Chondrocyte (in vitro differentiated cells): Measurements from ENCODE around the gene SLC12A3. TPM values are rescaled to one million over a fixed set of nuclear protein-coding genes. Genes with fewer than 3 reads are reported as not detected.

ENCODE experiments used
- DNase-seq: peaks from one replicate; pipeline ENCODE4 v3.0.0; 2021; ENCODE audit warnings: mixed read lengths, low spot score
- H3K27ac Mint-ChIP-seq: one replicate; pipeline ENCODE4 v1.8.0; 2021; ENCODE audit warnings: mild to moderate bottlenecking, moderate library complexity, mixed read lengths; ENCODE audit not compliant: unreplicated experiment
- H3K27me3 Mint-ChIP-seq: 2 replicates; pipeline ENCODE4 v1.8.0; 2021; ENCODE audit warnings: low read depth, mixed read lengths
- H3K36me3 Mint-ChIP-seq: 2 replicates; pipeline ENCODE4 v1.8.0; 2021; ENCODE audit warnings: low read depth, mixed read lengths
- H3K4me1 Mint-ChIP-seq: 2 replicates; pipeline ENCODE4 v1.8.0; 2021; ENCODE audit warnings: low read depth, mild to moderate bottlenecking, mixed read lengths
- H3K4me3 Mint-ChIP-seq: one replicate; pipeline ENCODE4 v1.8.0; 2021; ENCODE audit warnings: mild to moderate bottlenecking, moderate library complexity, mixed read lengths; ENCODE audit not compliant: unreplicated experiment
- H3K9me3 Mint-ChIP-seq: 2 replicates; pipeline ENCODE4 v1.8.0; 2021; ENCODE audit warnings: low read depth, mixed read lengths
- total RNA-seq: library from RNA; stranded (reverse); gene quantifications from 3 replicates; pipeline ENCODE4 v1.2.1, GENCODE V29; 2021
- TF ChIP-seq, protein P1 (sequence below): fragments of 200-600 bp; sonication (generic); IDR thresholded peaks from 2 replicates; pipeline ENCODE4 v1.5.0; 2021; ENCODE audit warnings: antibody characterized with exemption, mild to moderate bottlenecking, moderate library complexity

Gene SLC12A3
- total RNA-seq, 1 donor from 2014 or later = not detected

DNA sequence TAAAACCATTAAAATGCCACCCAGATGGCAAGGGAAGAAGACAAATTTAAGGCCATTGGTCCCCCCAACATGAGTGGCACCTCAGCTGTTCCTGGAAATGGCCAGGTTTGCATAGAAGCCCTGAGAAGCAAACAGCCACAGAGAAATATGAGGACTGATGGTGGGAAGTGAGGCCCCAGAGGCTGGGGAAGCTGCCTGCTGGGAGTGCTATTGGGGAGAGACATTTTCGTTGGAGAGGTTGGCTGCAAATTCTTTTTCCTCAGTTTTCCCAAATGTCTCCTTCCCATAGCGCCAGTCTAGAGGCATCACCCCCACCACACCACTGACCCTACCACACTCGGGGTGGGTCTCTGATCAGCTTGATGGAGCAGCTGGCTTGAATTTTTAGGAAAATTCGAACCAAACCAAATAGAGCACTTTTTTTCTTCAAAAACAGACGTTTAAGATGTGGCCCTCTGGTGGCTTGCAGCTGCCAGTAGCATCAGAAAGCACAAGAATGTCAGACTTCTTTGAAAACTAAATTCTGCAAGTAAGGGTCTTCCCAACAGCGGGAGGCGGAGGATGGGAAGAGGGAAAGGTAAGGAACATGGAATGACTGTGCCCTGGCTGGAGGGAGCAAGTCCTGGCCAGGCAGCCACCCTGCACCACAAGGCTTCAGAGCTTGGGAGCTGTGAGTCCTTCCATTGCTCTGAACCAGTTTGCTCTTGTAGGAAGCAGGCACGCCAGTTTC, 13.2 kb upstream of the SLC12A3 start:
- H3K27ac Mint-ChIP-seq = peak overlapping the region; percentile 95
- H3K36me3 Mint-ChIP-seq = no peaks in the 10 kb centered on the region
- H3K27me3 Mint-ChIP-seq = no peaks in the 10 kb centered on the region
- H3K9me3 Mint-ChIP-seq = no peaks in the 10 kb centered on the region
- H3K4me3 Mint-ChIP-seq = no peak overlapping the region
- peaks cover 54% of the 10 kb centered on the region for H3K4me1 Mint-ChIP-seq
- TF ChIP-seq, protein P1, sequence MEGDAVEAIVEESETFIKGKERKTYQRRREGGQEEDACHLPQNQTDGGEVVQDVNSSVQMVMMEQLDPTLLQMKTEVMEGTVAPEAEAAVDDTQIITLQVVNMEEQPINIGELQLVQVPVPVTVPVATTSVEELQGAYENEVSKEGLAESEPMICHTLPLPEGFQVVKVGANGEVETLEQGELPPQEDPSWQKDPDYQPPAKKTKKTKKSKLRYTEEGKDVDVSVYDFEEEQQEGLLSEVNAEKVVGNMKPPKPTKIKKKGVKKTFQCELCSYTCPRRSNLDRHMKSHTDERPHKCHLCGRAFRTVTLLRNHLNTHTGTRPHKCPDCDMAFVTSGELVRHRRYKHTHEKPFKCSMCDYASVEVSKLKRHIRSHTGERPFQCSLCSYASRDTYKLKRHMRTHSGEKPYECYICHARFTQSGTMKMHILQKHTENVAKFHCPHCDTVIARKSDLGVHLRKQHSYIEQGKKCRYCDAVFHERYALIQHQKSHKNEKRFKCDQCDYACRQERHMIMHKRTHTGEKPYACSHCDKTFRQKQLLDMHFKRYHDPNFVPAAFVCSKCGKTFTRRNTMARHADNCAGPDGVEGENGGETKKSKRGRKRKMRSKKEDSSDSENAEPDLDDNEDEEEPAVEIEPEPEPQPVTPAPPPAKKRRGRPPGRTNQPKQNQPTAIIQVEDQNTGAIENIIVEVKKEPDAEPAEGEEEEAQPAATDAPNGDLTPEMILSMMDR = peak; percentile 83
- DNase-seq = no peak

DNA sequence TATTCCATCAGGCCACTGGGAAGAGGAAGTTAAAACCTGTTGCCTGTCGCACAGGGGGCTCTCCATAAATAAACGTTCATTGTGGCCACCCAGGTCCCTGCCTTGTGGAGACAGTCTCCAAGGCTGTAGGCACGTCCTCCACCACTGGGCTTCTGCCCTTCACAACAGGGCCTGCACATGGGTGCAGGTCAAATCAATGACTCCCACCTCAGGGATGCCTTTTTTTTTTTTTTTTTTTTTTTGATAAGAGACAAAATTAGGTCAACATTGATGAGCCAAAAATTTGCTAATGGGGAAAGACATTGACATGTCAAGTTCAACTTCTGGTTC, 12.6 kb upstream of the SLC12A3 start:
- Mint-ChIP-seq H3K27me3 (no peaks in the 10 kb centered on the region), H3K4me3 (no peak overlapping the region), H3K4me1 (peaks cover 48% of the 10 kb centered on the region), H3K9me3 (no peaks in the 10 kb centered on the region), H3K27ac (no peak overlapping the region), H3K36me3 (no peaks in the 10 kb centered on the region)
- TF ChIP-seq, protein P1 = no peak
- DNase-seq = no peak

DNA sequence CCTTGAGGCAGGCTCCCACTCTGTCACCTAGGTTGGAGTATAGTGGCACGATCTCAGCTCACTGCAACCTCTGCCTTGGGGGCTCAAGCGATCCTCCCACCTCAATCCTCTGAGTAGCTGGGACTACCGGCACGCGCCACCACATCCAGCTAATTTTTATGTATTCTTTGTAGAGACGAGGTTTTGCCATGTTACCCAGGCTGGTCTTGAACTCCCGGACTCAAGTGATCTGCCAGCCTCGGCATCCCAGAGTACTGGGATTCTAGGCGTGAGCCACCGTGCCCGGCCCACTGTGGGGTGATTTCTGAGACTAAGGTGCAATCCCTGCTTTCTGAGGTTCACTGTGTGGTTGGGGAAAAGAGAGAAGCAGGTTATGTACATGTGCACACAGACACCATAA, 12.0 kb upstream of the SLC12A3 start:
- peaks cover 42% of the 10 kb centered on the region for H3K4me1 Mint-ChIP-seq
- no peak overlapping the region for H3K27ac Mint-ChIP-seq
- no peaks in the 10 kb centered on the region for H3K9me3 Mint-ChIP-seq
- no peaks in the 10 kb centered on the region for H3K36me3 Mint-ChIP-seq
- DNase-seq = no peak
- no peak overlapping the region for H3K4me3 Mint-ChIP-seq
- no peaks in the 10 kb centered on the region for H3K27me3 Mint-ChIP-seq
- TF ChIP-seq, protein P1 = no peak

DNA sequence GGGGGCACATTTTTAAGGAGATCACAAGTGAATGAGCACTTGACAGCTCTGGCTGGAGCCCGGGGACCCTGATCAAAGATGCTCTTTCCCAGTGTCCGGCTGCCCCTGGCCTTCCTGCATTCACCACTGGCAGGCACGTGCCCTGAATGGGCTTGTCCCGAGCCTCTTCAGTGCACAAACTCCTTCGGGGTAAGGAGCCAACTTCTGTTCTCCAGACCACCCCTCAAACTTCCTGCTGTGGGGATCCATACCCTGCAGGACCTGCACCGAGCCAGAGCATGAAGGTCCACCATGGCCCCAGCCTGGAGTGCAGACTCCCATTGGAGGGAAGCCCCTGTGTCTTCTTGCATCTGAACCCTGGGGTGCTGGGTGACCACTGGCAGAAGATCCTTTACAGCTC, 9.8 kb upstream of the SLC12A3 start:
- Mint-ChIP-seq H3K4me3 (no peak overlapping the region), H3K36me3 (no peaks in the 10 kb centered on the region), H3K27ac (no peak overlapping the region), H3K4me1 (peaks cover 24% of the 10 kb centered on the region), H3K9me3 (no peaks in the 10 kb centered on the region), H3K27me3 (no peaks in the 10 kb centered on the region)
- TF ChIP-seq, protein P1 = no peak
- DNase-seq = no peak

DNA sequence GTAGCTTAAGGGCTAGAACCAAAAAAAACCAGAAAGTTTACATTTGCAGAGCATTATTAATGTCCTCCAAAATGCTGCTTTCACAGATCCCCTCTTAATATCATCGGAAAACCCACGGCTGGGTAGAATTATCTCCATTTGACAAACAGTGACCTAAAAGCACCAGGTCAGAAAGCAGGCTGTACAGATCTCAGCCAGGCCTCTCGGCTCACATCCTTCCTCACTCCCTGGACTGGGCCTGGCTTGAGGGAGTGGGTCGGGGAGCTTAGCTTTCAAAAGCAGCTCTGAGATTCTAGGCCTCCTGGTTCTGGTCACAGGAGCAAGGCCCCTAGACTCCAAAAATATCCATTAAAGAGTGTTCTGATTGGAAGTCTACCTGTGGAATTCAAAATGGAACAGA, 9.1 kb upstream of the SLC12A3 start:
- Mint-ChIP-seq H3K27me3 (no peaks in the 10 kb centered on the region), H3K9me3 (no peaks in the 10 kb centered on the region), H3K27ac (no peak overlapping the region), H3K4me1 (peaks cover 24% of the 10 kb centered on the region), H3K4me3 (no peak overlapping the region), H3K36me3 (no peaks in the 10 kb centered on the region)
- no peak for DNase-seq
- TF ChIP-seq, protein P1 = no peak
